8988T (cell line): ENCODE results near the gene FSCN2.

ENCODE experiments used
- DNase-seq: peaks from one replicate; pipeline ENCODE4 v3.0.0; 2011

Gene FSCN2, protein sequence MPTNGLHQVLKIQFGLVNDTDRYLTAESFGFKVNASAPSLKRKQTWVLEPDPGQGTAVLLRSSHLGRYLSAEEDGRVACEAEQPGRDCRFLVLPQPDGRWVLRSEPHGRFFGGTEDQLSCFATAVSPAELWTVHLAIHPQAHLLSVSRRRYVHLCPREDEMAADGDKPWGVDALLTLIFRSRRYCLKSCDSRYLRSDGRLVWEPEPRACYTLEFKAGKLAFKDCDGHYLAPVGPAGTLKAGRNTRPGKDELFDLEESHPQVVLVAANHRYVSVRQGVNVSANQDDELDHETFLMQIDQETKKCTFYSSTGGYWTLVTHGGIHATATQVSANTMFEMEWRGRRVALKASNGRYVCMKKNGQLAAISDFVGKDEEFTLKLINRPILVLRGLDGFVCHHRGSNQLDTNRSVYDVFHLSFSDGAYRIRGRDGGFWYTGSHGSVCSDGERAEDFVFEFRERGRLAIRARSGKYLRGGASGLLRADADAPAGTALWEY

DNA sequence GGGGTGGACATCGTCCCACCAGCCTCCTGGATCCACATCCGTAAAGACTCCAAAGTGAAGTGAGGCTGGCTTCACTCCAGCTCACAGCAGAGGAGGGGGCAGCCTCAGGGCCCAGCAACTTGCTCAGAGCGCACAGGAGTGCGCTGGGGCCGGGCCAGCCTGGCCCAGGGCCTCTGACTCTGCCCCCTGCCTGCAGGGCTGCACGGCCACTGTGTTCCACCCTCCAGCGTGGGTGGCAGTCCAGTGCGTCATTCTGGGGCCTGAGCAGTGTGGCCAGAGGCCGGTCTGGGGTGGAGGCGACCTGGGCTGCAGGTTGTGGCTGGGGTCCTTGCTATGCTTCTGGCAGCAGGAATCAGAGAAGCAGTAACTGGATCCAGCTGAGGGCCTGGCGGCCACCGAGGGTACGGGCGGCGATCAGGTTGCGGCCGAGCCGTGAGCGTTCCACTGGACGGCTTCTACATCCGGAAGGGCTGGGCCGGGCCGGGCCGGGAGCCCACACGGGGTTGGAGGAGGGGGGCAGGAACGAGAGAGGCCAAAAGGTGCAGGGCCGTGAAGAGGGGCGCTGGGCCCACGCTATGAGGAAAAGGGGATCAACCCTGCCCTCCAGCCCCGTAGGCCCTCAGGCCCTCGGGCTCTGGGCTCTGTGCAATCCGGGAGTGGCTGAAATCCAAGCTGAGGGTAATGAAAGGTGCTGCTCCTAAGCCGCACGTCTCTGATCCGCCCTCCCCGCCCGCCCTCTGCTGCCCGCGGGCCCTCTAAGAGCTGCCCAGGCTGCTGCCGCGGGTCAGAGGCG lies at the start of gene FSCN2:
FSCN2 (plus strand) TSS at position 787 of the 793 bp plus-strand sequence. CDS start 155 bp downstream, outside the sequence.
- no peak for DNase-seq

DNA sequence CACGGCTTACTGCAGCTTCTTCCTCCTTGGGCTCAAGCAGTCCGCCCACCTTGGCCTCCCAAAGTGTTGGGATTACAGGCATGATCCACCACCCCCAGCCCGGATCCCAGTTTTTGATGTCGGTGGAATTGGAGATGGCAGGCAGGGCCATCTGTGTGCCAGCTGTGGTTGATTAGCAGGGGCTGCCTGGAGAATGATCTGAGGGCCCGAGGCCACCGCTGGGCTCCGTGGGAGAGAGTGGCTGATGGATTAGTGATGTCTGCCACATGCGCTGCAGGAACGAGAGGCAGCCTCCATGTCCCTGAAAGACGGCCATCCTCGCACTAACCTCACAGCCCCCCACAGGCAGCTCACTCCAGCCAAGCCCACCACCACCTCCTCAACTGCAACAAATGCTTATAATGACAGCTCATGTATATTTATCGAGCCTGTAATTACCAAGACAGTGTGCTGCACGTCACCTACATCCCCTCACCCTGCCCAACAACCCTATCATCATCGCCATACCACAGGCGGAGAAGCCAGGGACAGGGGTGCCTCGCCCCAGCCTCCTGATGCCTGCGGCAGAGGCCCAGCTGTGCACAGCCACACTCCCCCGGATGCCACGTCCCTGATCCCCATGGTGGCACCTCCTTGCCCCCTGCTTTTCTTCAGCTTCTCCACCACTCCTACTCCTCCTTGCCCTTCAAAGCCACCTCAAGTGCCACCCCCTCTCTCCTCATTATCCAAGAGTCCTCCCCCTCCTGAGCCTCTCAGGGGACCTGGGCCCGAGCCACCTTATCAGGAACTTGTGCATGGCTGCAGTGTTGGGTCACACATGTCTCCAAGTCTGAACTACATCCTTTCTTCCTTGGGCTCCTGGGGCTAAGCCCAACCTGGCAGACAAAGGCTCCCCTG lies 48.8 kb upstream of the FSCN2 start:
- DNase-seq, result no peak

DNA sequence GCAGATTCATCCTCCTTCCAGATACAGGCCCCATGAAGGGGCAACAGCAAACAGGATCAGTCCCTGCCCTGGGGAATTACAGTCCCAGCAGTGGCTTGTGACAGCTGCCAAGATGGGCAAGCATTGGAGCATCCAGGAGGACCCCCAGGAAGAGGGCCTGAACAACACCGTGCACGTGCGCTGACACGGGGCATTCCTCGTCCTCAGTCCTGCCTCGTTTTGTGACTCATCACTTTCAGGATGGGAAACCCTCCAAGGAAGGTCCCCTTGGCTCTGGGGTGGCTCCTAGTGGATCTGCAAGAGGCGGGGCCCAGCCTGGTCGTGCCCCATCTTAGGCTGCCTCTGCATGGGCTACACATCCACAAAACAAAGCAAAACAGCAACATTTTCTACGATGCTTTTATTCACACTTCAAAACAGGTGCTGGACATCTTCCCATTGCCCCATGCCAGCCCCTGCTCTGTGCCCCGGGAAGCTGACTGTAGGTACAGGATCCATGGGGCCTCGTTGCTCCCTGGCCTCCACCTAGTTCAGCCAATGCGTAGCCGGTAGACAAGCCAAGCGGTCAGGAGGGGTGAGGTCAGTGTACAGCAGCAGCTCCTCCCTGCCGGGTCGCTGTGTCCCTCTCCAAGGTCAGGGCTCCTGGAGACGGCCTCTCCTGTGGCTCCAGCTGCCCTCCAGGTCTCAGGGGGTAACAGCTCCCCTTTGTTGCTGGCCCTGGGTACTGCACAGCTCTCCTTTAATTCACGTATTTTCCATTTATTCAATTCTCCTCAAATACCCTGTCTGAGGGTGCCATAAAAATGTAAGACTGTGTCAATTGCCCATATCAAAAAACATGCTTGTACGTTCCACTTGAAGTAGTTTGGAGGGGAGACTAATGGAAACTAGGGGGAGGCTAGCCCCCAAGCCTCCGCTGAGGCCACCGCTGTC lies 47.8 kb upstream of the FSCN2 start:
- no peak for DNase-seq

DNA sequence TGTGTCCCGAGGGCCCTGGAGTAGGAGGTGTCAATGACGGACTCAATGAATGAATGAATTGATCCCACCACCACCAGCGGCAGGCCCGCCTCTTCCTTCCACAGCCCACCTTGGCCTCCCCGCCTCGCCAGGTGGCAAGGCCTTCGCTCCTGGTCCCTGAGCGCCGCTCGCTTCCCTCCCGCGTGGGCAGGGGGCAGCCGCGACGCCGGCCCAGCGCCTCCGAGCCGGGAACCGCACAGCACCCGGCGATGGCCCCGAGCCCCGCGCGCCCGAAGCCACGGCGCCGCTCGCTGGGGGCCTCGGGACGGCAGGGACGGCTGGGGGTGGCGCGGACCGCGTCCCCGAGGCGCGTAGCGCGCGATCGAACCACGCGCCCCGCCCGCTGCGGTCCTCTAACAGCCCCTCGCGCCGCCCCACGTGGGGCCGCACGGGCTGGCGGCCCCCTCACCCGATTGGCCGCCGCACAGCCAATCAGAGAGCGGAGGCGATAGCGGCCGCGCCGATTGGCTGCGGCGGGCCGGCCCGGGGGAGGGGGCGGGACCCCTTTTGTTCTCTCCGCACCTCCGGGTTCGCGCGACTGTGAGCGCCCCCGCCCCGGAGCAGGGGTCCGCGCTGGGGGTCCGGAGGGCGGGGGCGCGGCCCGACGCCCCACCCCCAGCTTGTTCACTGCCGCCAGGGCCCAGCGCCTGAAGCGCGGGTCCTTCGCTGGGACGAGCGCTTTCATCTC lies 46.9 kb upstream of the FSCN2 start:
- DNase-seq, result no peak

DNA sequence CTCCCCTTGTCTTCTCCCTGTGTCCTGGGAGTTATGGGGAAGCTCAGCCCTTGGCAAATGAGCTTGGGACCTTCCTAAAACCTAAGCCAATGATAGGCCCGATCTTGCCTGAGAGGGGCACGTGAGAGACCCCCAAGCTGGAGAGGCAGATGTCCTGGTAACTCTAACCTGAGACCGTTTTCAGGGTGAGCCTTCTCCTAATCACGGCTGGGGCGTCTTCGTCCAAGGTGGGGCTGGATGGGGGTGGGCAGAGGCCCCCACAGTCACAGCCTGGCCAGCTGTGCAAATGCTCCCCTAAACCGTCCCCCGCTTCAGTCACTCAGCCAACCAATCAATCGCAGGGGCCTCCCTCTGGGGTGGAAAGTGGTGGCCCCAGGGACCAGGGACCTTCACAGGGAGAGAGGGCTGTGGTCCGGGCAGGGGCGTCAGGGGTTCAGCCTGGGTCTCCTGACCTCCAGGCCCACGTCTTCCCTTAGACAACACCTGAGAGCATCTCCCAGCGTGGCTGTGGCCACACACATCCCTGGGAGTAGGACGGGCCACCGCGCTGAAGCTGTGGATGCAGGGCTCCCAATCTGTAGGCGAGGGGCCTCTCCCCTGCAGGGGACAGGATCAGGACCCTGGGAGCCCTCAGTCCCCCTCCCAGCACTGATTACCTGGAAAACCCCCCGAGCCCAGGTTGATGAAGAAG lies 46.2 kb upstream of the FSCN2 start:
- no peak for DNase-seq

DNA sequence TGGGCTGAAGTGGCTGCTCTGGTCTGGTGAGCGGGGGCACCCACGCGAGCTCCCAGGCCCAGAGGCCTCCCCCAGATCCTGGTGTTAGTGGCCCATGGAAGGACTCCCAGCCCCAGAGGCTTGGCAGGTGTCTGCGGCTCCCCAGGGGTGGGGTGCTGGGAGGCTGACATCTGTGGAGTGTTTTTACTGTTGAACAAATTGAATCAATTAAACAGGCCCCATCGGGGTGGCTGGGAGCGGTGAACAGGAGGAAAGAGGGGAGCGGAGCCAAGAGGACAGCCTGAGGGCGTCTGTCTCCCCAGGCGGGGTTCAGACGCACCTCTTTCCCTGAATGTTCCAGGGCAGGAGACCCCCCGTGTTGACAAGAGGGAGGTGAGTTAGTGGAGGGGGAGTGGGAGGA lies 45.5 kb upstream of the FSCN2 start:
- no peak for DNase-seq

DNA sequence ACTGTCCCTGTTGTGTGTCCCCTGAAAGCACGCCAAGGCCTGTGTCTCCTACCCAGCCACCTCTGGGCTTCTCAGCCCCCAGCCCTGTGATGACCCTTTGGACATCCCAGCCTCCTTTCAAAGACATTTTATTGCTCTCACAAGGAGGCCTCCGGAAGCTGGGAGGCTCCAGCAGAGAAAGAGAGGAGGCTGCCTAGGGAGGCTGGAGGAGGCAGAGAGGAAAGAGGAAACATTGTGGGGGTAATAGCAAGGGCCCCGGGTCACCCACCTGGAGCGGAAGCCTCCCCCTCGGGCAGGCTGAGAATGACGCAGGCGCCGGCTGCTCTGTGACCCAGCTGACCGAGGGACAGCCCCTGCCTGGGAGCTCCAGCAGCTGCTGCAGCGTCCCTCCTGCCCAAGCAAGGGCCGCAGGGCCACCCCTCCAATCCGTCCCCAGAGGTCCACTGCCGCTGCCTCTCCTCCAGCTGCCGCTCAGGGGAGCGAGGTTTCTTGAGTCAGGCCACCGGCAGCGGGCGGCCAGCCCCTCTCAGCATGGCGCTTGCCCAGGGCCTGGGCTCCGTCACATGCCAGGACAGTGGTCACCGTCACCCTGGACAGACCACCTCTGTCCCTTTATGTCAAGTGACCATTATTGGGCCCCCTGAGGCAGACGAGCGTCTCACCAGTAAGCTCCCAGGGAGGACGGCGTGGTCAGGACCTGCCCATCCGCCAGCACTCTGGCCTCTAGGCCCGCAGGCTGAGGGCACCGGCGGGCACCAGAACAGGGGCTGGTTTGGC lies 44.9 kb upstream of the FSCN2 start:
- no peak for DNase-seq

DNA sequence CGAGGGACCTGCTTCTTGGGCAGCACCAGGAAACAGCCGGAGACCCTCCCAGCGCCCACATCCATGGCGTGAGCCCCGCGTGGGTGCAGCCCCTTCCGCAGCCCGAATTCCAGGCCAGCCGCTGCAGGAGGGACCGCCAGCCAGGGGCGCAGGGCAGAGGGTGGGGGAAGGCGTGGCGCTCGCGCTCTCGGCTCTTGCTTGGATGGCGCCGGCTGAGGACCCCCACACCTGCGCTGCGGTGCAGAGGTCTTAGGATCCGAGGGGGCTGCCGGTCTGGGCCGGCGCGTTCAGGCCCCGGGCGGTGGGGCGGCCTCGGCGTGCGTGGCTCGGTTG lies 44.3 kb upstream of the FSCN2 start:
- DNase-seq, result no peak

DNA sequence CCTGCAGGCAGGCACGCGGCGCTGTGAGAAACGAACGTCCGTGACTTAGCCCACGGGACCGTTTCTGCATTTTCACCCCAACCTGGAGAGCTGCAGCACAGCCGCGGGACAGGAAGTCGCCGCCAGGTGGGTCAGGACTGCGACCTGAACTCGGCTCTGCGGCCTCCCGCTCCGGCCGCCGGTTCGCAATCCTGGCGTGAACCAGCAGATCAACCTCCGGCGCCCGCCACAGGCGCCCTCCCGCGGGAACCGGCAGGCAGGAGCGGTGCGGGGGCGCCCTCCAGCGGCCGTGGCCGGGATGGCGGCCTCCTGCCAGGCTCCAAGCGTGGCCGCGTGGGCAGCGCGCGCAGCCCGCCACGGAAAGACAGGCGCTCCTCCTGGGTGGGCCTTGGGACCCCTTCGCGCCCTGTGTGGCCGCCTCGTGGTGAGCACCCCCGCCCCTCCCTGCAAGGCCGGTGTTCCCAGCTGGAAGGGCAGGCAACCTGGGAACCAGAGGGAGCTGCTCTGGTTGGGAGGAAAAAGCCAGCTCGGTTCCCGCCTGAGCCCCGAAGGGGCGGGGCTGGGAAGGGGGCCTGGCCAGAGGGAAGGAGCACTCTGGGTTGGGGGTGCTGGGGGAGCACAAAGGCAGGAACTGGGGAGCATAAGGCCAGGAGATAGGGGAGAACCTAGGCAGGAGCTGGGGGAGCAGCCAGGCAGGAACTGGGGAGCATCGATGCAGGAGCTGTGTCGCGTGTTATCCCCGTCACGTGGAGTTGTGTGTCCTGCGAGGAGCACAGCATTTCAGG lies 43.8 kb upstream of the FSCN2 start:
- peak; percentile 83 for DNase-seq

DNA sequence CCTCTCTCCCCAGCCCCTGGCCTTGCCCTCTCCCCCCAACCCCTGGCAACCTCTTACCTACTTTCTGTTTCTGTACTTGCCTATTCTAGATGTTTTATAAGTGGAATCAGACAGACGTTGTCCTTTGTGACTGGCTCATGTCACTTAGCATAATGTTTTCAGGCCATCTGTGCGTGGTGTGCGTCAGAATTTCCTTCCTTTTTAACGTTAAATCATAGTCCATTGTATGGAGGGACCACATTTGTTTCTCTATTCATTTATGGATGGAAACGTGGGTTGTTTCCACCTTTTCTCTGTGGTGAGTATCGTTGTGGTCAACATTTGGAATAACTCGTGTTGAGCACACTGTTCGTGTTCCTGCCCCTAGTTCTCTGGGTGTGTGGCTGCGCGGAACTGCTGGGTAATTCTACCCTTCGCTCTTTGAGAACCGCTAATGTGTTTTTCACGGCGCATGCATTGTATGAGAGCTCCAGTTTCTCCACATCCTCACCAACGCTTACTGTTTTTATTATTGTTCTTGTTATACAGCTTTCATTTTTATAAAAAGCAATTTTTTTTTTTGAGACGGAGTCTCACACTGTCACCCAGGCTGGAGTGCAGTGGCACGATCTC lies 41.9 kb upstream of the FSCN2 start:
- no peak for DNase-seq

DNA sequence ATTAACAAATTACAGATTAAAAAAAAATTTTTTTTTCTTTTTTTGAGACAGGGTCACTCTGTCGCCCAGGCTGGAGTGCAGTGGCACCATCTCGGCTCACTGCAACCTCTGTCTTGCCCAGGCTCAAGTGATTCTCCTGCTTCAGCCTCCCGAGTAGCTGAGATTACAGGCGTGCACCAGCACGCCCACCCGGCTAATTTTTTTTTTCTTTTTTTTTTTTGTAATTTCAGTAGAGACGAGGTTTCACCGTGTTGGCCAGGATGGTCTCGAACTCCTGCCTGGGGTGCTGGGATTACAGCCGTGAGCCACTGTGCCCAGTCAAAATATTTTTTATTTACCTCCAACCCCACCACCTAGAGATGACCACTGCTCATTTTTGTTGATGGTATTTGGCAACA lies 41.1 kb upstream of the FSCN2 start:
- no peak for DNase-seq

DNA sequence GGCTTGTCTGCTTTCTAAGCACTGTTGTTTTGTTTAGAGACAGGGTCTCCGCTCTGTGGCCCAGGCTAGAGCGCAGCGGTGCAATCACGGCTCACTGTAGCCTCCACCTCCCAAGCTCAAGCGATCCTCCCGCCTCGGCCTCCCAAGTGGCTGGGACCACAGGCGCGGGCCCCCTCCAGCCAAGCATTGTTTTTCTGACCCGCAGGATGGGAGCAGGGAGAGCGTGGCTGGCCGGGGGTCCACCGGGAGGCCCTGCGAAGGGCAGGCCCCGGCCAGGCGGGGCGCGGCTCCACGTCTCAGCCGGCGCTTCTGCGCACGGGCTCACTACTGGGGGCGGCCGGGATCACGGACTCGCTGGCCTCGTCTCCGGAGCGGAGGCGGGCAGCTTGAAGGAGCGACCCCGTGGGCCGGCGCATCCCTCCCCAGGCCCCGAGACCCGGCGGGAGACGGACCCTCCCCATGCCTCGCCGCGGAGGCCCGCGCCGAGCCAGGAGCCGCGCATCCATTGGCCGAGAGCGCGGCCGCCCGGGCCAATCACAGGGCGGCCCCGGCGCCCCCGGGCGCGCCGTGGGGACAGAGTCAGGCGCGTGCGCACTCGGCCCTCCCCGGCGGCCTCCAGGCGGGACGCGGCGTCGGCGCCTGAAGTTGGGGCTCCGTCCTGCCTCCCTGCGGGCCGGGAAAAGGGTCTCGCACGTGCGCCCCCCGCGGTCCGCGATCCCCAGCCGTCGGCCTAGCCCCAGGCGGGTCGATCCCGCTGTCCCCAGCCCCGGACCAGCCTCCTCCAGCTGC lies 40.5 kb upstream of the FSCN2 start:
- DNase-seq, result peak; percentile 96

DNA sequence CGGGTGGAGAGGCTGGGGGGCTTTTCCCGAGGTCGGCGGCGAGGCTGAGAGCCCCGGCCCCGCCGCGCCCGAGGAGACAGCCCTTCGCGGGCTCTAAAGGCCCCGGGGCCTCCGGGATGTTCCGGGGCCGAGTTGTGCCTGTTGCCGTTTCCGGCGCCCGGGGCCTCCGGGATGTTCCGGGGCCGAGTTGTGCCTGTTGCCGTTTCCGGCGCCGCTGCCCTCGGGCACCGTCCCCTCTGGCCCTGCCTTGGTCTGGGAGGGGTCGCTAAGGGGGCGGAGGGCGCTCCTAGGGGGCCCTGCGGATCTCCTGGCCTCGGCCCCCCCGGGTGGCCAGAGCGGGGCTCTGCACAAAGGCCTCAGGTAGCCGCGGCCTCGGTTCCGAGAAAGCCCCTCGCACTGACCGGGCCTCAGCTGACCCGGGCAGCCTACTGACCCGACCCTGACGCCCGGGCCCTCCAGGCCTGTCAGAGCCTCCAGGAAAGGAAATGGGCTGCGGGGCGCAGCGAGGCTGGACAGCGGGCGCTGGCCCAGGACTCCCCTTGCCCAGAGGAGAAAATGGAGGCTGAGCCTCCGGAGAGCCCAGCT lies 39.8 kb upstream of the FSCN2 start:
- no peak for DNase-seq

DNA sequence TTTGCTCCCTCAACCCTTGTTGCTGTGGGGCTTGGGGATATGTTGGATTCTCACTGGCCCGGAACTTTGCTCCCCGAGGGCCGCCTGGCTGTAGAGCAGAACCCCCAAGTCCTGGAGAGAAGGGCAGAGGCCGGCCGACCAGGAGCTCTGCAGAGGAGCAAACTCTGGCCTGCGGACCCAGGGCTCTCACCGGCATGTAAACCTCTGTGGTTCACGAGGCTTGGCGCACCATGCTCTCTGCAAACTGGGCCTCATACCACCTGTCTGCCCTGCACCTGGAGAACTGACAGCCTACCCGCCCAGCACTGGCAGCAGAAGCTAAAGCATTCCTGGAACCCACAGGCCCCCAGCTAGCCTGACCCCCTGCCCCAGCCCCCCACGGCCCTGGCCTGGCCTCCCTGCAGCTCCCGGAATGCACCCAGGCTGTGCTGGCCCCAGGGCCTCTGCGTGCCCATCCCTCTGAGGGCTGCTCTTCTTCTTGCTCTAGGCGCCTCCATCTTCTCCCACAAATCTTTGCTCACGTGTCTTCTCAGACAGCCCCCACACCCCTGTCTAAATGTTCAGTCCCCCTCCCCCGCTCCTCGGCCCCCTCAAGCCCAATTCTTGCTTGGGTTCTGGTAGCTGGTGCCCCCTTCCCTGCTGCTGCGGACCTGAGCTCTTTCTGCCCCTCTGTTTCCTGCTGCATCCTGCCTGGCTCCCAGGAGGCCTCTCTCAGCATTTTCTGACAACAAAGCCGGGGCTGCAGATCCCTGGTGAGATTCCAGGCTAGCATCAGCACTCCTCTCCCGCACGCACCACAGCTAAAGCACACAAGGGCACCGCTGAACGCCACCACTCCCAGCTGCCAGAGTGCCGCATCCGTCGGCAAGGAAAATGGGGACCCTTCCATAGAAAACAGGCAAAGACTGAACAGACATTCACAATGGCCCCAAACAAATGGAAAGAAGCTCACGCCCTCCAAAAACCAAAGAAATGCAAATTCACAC lies 38.9 kb upstream of the FSCN2 start:
- DNase-seq, result no peak

DNA sequence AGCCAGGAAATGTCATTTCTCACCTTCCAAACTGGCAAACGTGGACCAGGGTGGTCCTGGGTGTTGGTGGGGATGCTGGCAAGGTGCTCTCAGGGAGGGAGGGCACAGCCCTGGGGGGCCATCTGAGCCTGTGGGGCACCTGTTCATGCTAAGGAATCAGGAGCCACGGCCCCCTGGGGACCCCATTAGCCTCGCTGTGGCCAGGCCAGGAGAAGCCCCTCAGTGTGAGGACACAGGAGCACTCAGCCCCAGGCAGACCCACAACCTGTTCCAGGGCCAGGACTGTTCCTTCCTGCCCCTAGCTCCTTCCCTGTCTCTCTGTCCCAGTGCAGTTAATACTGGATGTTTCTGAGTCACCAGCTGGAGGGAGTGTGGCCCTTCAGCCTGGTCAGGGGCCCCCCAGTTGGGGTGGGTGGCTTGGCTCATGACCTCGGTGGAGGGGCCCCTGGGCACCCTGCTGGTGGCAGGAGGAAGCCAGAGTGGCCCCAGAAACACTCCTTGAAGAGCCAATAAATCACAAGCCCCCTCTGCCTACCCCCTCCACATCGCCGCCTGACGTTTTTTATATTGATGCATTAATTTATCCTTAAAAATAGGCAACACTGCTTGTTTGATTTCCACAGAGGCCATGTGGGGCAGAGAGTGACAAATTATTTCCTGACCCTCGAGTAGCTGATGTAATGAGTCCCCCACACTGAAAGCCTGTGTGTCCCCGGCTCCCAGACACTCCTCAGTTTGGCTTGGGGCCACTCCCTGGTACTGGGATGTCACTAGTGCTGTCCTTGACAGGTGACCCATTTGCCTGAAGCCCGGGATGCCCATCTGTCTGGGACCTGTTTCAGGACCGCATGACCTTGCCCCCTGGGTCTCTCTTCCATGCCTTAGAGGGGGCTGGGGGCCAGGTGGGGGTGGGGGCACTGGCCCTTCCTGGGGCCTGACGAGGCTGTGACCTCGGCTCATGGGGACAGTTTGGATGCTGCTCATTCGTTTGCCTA lies 37.9 kb upstream of the FSCN2 start:
- DNase-seq, result no peak
